PC-9 (cell line): ENCODE measurements around the gene SMARCD1. TPM values are rescaled to one million over a fixed set of nuclear protein-coding genes. Genes with fewer than 3 reads are reported as not detected.

Experiments
- BruUV-seq: library from RNA; stranded (reverse); fragments of 400-500 nt; replicated peaks from 2 replicates; lab custom pipeline; 2021; lab: Mats Ljungman, UMichigan
- CTCF ChIA-PET: fragments of 300-600 bp; sonication (Branson Sonifier 250); formaldehyde crosslinking; loops from one replicate; lab custom pipeline; 2022; ENCODE audit warnings: antibody characterized with exemption; lab: Charles Lee
- POLR2A ChIA-PET: fragments of 300-600 bp; sonication (Branson Sonifier 250); formaldehyde crosslinking; loops from one replicate; lab custom pipeline; 2022; ENCODE audit warnings: antibody characterized with exemption; ENCODE audit not compliant: unreplicated experiment; lab: Charles Lee
- DNase-seq, 2 experiments: peaks; one replicate each; pipeline versions ENCODE4 v3.0.0 to v3.0.0-alpha.2; 2015 to 2022; ENCODE audit warnings: mixed read lengths in 1 of 2
- H2AFZ ChIP-seq: fragments of 200-600 bp; sonication (generic); 2 replicates; pipeline ENCODE4 v1.8.1; 2017; ENCODE audit warnings: antibody characterized with exemption
- H3F3A ChIP-seq: fragments of 200-600 bp; sonication (generic); 2 replicates; pipeline ENCODE4 v1.8.1; 2017; ENCODE audit warnings: antibody characterized with exemption, mild to moderate bottlenecking, low read depth; ENCODE audit not compliant: insufficient read depth
- H3K27ac ChIP-seq: fragments of 200-600 bp; sonication (generic); 2 replicates; pipeline ENCODE4 v1.6.1; 2016; ENCODE audit warnings: mixed run types
- H3K27me3 ChIP-seq: fragments of 200-600 bp; sonication (generic); 2 replicates; pipeline ENCODE4 v1.6.1; 2016; ENCODE audit warnings: low read depth, mixed run types; ENCODE audit not compliant: insufficient read depth
- H3K36me3 ChIP-seq: fragments of 200-600 bp; sonication (generic); 2 replicates; pipeline ENCODE4 v1.6.1; 2016; ENCODE audit warnings: low read depth, mixed run types
- H3K4me1 ChIP-seq: fragments of 200-600 bp; sonication (generic); replicated peaks from 2 replicates; pipeline ENCODE4 v1.6.1; 2016; ENCODE audit warnings: mixed run types; ENCODE audit not compliant: insufficient read depth
- H3K4me2 ChIP-seq: fragments of 200-600 bp; sonication (generic); 2 replicates; pipeline ENCODE4 v1.6.1; 2017; ENCODE audit warnings: mixed run types
- H3K4me3 ChIP-seq: fragments of 200-600 bp; sonication (generic); 2 replicates; pipeline ENCODE4 v1.6.1; 2016; ENCODE audit warnings: mixed run types
- H3K79me2 ChIP-seq: fragments of 200-600 bp; sonication (generic); 2 replicates; pipeline ENCODE4 v1.6.1; 2017; ENCODE audit warnings: low read depth, mixed run types
- H3K9me2 ChIP-seq: fragments of 200-600 bp; sonication (generic); 2 replicates; pipeline ENCODE4 v1.8.1; 2017; ENCODE audit warnings: mild to moderate bottlenecking; ENCODE audit not compliant: insufficient read depth
- H3K9me3 ChIP-seq: fragments of 200-600 bp; sonication (generic); 2 replicates; pipeline ENCODE4 v1.8.1; 2016; ENCODE audit warnings: low read depth; ENCODE audit not compliant: insufficient read depth
- H4K20me1 ChIP-seq: fragments of 200-600 bp; sonication (generic); 2 replicates; pipeline ENCODE4 v1.8.1; 2017; ENCODE audit not compliant: insufficient read depth
- CTCF ChIP-seq: fragments of 200-600 bp; sonication (generic); conservative IDR thresholded peaks from 2 replicates; pipeline ENCODE4 v1.6.1; 2017; ENCODE audit warnings: mixed run types, antibody characterized with exemption, mild to moderate bottlenecking, moderate library complexity
- EZH2 ChIP-seq: fragments of 200-600 bp; sonication (generic); IDR thresholded peaks from 2 replicates; pipeline ENCODE4 v1.8.0; 2017; ENCODE audit warnings: antibody characterized with exemption, low read depth
- intact Hi-C: fragments of 100-400 bp; cut with micrococcal nuclease; formaldehyde crosslinking; loops from one replicate; pipeline ENCODE4 v1.10.0; 2022; ENCODE audit not compliant: unreplicated experiment
- total RNA-seq: library from RNA; stranded (reverse); gene quantifications from 2 replicates; pipeline ENCODE4 v1.2.3, GENCODE V29; 2021

Gene SMARCD1
- total RNA-seq, 1 experiment from 2014 or later: 48.8 TPM

- CTCF ChIA-PET: interaction anchor here (0.6 kb wide), 1 partner anchor 17 kb away, joined by 3 read pairs; no protein-coding TSS in a partner anchor
- Histone ChIP-seq H3K9me2 (no peaks in the 10 kb centered on the region), H2AFZ (no peak overlapping the region)
Observed at GRCh38 chr12:50104417-50105366, 19.6 kb downstream of the SMARCD1 start.

GRCh38 chr12:50105913-50106450, 20.8 kb downstream of the SMARCD1 start:
- Histone ChIP-seq H3F3A (peaks cover 39% of the 10 kb centered on the region), H3K4me3 (no peak overlapping the region), H3K27me3 (no peaks in the 10 kb centered on the region), H3K36me3 (no peaks in the 10 kb centered on the region), H4K20me1 (no peaks in the 10 kb centered on the region), H2AFZ (no peak overlapping the region), H3K79me2 (no peaks in the 10 kb centered on the region), H3K9me3 (no peaks in the 10 kb centered on the region), H3K9me2 (no peaks in the 10 kb centered on the region), H3K27ac (no peak overlapping the region), H3K4me2 (no peak overlapping the region), H3K4me1 (peaks cover 27% of the 10 kb centered on the region)
- POLR2A ChIA-PET: no interaction called here
- intact Hi-C loops: no loop called here
- CTCF ChIA-PET: no interaction called here
- TF ChIP-seq CTCF: no peak
- TF ChIP-seq EZH2: no peak
- no TSS peak for BruUV-seq
- no peak for DNase-seq

More at GRCh38 chr12:50104417-50105366, 19.6 kb downstream of the SMARCD1 start:
- H3K27ac ChIP-seq: no peak overlapping the region
- intact Hi-C loops: no loop called here
- H4K20me1 ChIP-seq: no peaks in the 10 kb centered on the region
- peaks cover 14% of the 10 kb centered on the region for H3K4me1 ChIP-seq
- TF ChIP-seq CTCF: no peak
- TF ChIP-seq EZH2: no peak
- no peak overlapping the region for H3K4me3 ChIP-seq
- BruUV-seq: no TSS peak
- H3F3A ChIP-seq: peaks cover 26% of the 10 kb centered on the region
- H3K4me2 ChIP-seq: no peak overlapping the region
- DNase-seq: no peak
- H3K79me2 ChIP-seq: no peaks in the 10 kb centered on the region
- POLR2A ChIA-PET: no interaction called here
- no peaks in the 10 kb centered on the region for H3K36me3 ChIP-seq
- H3K9me3 ChIP-seq: no peaks in the 10 kb centered on the region
- no peaks in the 10 kb centered on the region for H3K27me3 ChIP-seq

- Histone ChIP-seq H3F3A (peaks cover 35% of the 10 kb centered on the region), H2AFZ (no peak overlapping the region), H3K4me2 (no peak overlapping the region), H3K27me3 (no peaks in the 10 kb centered on the region), H3K9me3 (no peaks in the 10 kb centered on the region), H3K27ac (no peak overlapping the region), H3K79me2 (no peaks in the 10 kb centered on the region), H3K4me3 (no peak overlapping the region), H3K9me2 (no peaks in the 10 kb centered on the region), H3K4me1 (peaks cover 32% of the 10 kb centered on the region), H3K36me3 (no peaks in the 10 kb centered on the region), H4K20me1 (no peaks in the 10 kb centered on the region)
- intact Hi-C loops: no loop called here
- TF ChIP-seq EZH2 (no peak), CTCF (no peak)
- ChIA-PET CTCF (interaction anchor here (0.6 kb wide), 1 partner anchor 66 kb away, joined by 11 read pairs; no protein-coding TSS in a partner anchor), POLR2A (no interaction called here)
- BruUV-seq: no TSS peak
- DNase-seq: no peak
Observed at GRCh38 chr12:50106907-50107306, 21.8 kb downstream of the SMARCD1 start.
